WTC11 (cell line): ENCODE data around the gene PPP1R27. TPM values are rescaled to one million over a fixed set of nuclear protein-coding genes. Genes with fewer than 3 reads are reported as not detected.
A peak's percentile ranks its signal among the peaks of the same experiment; 100 is the strongest.

Experiments
- ATAC-seq: fragments of 200-7000 bp; cut with Tn5 transposase; 2 replicates; pipeline ENCODE4 v1.10.0; 2021; ENCODE audit warnings: mild to moderate bottlenecking, moderate library complexity
- CTCF ChIA-PET: fragments of 300-600 bp; sonication (Branson Sonifier 250); formaldehyde crosslinking; loops from one replicate; lab custom pipeline; 2021; ENCODE audit warnings: antibody characterized with exemption; lab: Charles Lee
- POLR2A ChIA-PET: fragments of 350-600 bp; sonication (Branson Sonifier 250); formaldehyde crosslinking; loops from one replicate; lab custom pipeline; 2021; ENCODE audit warnings: antibody characterized with exemption; lab: Charles Lee
- DNase-seq: peaks from one replicate; pipeline ENCODE4 v3.0.0; 2021; ENCODE audit warnings: low spot score
- H3K27ac Mint-ChIP-seq: 2 replicates; pipeline ENCODE4 v1.8.0; 2021; ENCODE audit warnings: mixed read lengths
- H3K27me3 Mint-ChIP-seq: 2 replicates; pipeline ENCODE4 v1.8.0; 2021; ENCODE audit warnings: low read depth, mild to moderate bottlenecking, moderate library complexity, mixed read lengths
- H3K36me3 Mint-ChIP-seq: 2 replicates; pipeline ENCODE4 v1.8.0; 2021; ENCODE audit warnings: mixed read lengths
- H3K4me1 Mint-ChIP-seq: 2 replicates; pipeline ENCODE4 v1.8.0; 2022; ENCODE audit warnings: mixed read lengths
- H3K4me3 Mint-ChIP-seq: 2 replicates; pipeline ENCODE4 v1.8.0; 2021; ENCODE audit warnings: mild to moderate bottlenecking, moderate library complexity, mixed read lengths
- H3K9me3 Mint-ChIP-seq: 2 replicates; pipeline ENCODE4 v1.8.0; 2021; ENCODE audit warnings: mixed read lengths
- ATF3 ChIP-seq: sonication (generic); formaldehyde crosslinking; conservative IDR thresholded peaks from 2 replicates; pipeline ENCODE4 v1.8.1; 2022; ENCODE audit warnings: mild to moderate bottlenecking, missing genetic modification reagents
- ELF4 ChIP-seq: sonication (generic); formaldehyde crosslinking; IDR thresholded peaks from 2 replicates; pipeline ENCODE4 v1.8.1; 2022; ENCODE audit warnings: low read depth, mild to moderate bottlenecking, moderate library complexity, missing genetic modification reagents
- EMX1 ChIP-seq: fragments of 250-450 bp; sonication (Bioruptor Pico); IDR thresholded peaks from 2 replicates; pipeline ENCODE4 v1.8.0; 2021; ENCODE audit warnings: mild to moderate bottlenecking
- FOXP1 ChIP-seq: sonication (generic); formaldehyde crosslinking; IDR thresholded peaks from 2 replicates; pipeline ENCODE4 v1.8.0; 2022; ENCODE audit warnings: missing genetic modification reagents, mild to moderate bottlenecking, moderate library complexity, borderline replicate concordance
- GABPB1 ChIP-seq: sonication (generic); formaldehyde crosslinking; IDR thresholded peaks from 2 replicates; pipeline ENCODE4 v1.8.1; 2023; ENCODE audit warnings: mild to moderate bottlenecking, missing genetic modification reagents
- JUN ChIP-seq: sonication (generic); formaldehyde crosslinking; IDR thresholded peaks from 2 replicates; pipeline ENCODE4 v1.8.0; 2023; ENCODE audit warnings: mild to moderate bottlenecking, missing genetic modification reagents
- KAT7 ChIP-seq: sonication (generic); formaldehyde crosslinking; IDR thresholded peaks from 2 replicates; pipeline ENCODE4 v1.8.1; 2023; ENCODE audit warnings: missing genetic modification reagents, mild to moderate bottlenecking, borderline replicate concordance
- MLX ChIP-seq: sonication (generic); formaldehyde crosslinking; IDR thresholded peaks from 2 replicates; pipeline ENCODE4 v1.8.1; 2023; ENCODE audit warnings: mild to moderate bottlenecking, missing genetic modification reagents, moderate library complexity
- NFE2L1 ChIP-seq: sonication (generic); formaldehyde crosslinking; IDR thresholded peaks from 2 replicates; pipeline ENCODE4 v1.8.1; 2023; ENCODE audit warnings: missing genetic modification reagents
- NR3C1 ChIP-seq: sonication (generic); formaldehyde crosslinking; conservative IDR thresholded peaks from 2 replicates; pipeline ENCODE4 v1.8.1; 2023; ENCODE audit warnings: low read depth, mild to moderate bottlenecking, missing genetic modification reagents
- OVOL2 ChIP-seq: fragments of 250-450 bp; sonication (Bioruptor Pico); IDR thresholded peaks from 2 replicates; pipeline ENCODE4 v1.9.0; 2021; ENCODE audit warnings: mild to moderate bottlenecking, borderline replicate concordance
- PRRX2 ChIP-seq: fragments of 250-450 bp; sonication (Bioruptor Pico); IDR thresholded peaks from 2 replicates; pipeline ENCODE4 v1.8.0; 2021; ENCODE audit warnings: mild to moderate bottlenecking
- total RNA-seq: library from RNA; stranded (reverse); gene quantifications from 3 replicates; pipeline ENCODE4 v1.2.3, GENCODE V29; 2021
- TF ChIP-seq, protein P1 (sequence below): sonication (generic); formaldehyde crosslinking; IDR thresholded peaks from 2 replicates; pipeline ENCODE4 v1.8.1; 2022; ENCODE audit warnings: low read depth, mild to moderate bottlenecking, moderate library complexity, missing genetic modification reagents, borderline replicate concordance
- TF ChIP-seq, protein P2 (sequence below): sonication (generic); formaldehyde crosslinking; IDR thresholded peaks from 2 replicates; pipeline ENCODE4 v1.8.0; 2023; ENCODE audit warnings: missing genetic modification reagents, mild to moderate bottlenecking, borderline replicate concordance
- TF ChIP-seq, protein P3 (sequence below): fragments of 250-450 bp; sonication (Bioruptor Pico); IDR thresholded peaks from 2 replicates; pipeline ENCODE4 v1.9.0; 2021; ENCODE audit warnings: mild to moderate bottlenecking
- TF ChIP-seq, protein P4 (sequence below): sonication (generic); formaldehyde crosslinking; IDR thresholded peaks from 2 replicates; pipeline ENCODE4 v1.8.1; 2022; ENCODE audit warnings: low read depth, missing genetic modification reagents, borderline replicate concordance

PPP1R27 gene
- total RNA-seq, 1 experiment from 2014 or later, result not detected

DNA sequence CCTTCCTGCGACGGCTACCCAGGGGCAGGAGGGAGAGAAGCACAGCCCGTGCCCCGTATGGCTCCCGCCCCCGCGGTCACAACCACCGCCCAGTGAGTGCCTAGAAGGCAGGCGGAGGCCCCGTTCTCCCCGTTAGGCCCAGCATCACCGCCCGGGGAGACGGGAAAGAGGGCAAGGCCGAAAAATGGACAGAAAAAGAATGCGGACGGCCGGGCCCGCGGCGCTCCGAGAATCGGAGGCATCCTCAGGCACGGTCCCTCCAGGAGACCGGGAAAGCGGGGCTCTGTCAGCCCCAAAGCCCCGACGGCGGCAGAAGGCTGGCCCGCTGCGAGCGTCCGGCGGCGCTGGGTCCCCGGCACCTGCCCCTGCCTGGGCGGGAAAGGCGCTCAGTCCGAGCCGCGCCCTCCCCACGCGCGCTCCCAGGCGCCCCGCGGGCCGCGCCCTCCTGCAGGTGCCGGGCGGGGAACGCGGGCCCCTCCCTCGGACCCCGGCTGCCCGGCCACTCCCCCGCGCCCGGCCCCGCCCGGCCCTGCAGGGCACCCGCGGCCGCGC, 2.2 kb downstream of the PPP1R27 start (continued):
- TF ChIP-seq ELF4 (CRISPR knock-in tag), result 0 out of 2 replicates have a peak, but pooled peaks have one; percentile 6
- TF ChIP-seq EMX1 (CRISPR knock-in tag), result no peak
- no peak for TF ChIP-seq MLX (CRISPR knock-in tag)

GRCh38 chr17:81831957-81832607, 2.8 kb downstream of the PPP1R27 start:
- no peak for ATAC-seq
- POLR2A ChIA-PET, result interaction anchor here (0.5 to 0.7 kb wide), 2 partner anchors 23 to 111 kb away, joined by 3 to 4 read pairs; no protein-coding TSS in a partner anchor
- DNase-seq, result no peak
- Mint-ChIP-seq H3K27me3 (no peaks in the 10 kb centered on the region), H3K27ac (0 out of 2 replicates have a peak overlapping the region, but pooled peaks have one; percentile 45), H3K36me3 (no peaks in the 10 kb centered on the region), H3K4me1 (peaks cover 12% of the 10 kb centered on the region), H3K9me3 (no peaks in the 10 kb centered on the region), H3K4me3 (peak overlapping the region; percentile 90)
- CTCF ChIA-PET, result interaction anchor here (1.0 to 2.9 kb wide), 2 partner anchors 11 to 117 kb away, joined by 3 to 7 read pairs; no protein-coding TSS in a partner anchor
- 0 out of 2 replicates have a peak, but pooled peaks have one; percentile 28 for TF ChIP-seq GABPB1 (CRISPR knock-in tag)
- no peak for TF ChIP-seq NFE2L1 (CRISPR knock-in tag)
- 0 out of 2 replicates have a peak, but pooled peaks have one; percentile 8 for TF ChIP-seq KAT7 (CRISPR knock-in tag)

- Mint-ChIP-seq H3K9me3 (no peaks in the 10 kb centered on the region), H3K27me3 (no peaks in the 10 kb centered on the region), H3K36me3 (no peaks in the 10 kb centered on the region), H3K4me3 (peak overlapping the region; percentile 90), H3K4me1 (peaks cover 12% of the 10 kb centered on the region), H3K27ac (no peak overlapping the region)
- CTCF ChIA-PET, result interaction anchor here (2.9 kb wide), 1 partner anchor 10 kb away, joined by 7 read pairs; no protein-coding TSS in a partner anchor
- ATAC-seq (no peak), DNase-seq (no peak)
- POLR2A ChIA-PET, result interaction anchor here (0.5 to 0.7 kb wide), 3 partner anchors 12 to 110 kb away, joined by 3 to 7 read pairs (median 4); no protein-coding TSS in a partner anchor
- TF ChIP-seq NR3C1 (CRISPR knock-in tag) (no peak), OVOL2 (no peak), JUN (CRISPR knock-in tag) (no peak), PRRX2 (no peak), FOXP1 (CRISPR knock-in tag) (no peak), ATF3 (CRISPR knock-in tag) (no peak)
- TF ChIP-seq, protein P1, sequence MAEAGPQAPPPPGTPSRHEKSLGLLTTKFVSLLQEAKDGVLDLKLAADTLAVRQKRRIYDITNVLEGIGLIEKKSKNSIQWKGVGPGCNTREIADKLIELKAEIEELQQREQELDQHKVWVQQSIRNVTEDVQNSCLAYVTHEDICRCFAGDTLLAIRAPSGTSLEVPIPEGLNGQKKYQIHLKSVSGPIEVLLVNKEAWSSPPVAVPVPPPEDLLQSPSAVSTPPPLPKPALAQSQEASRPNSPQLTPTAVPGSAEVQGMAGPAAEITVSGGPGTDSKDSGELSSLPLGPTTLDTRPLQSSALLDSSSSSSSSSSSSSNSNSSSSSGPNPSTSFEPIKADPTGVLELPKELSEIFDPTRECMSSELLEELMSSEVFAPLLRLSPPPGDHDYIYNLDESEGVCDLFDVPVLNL (CRISPR knock-in tag), result no peak
- TF ChIP-seq, protein P2, sequence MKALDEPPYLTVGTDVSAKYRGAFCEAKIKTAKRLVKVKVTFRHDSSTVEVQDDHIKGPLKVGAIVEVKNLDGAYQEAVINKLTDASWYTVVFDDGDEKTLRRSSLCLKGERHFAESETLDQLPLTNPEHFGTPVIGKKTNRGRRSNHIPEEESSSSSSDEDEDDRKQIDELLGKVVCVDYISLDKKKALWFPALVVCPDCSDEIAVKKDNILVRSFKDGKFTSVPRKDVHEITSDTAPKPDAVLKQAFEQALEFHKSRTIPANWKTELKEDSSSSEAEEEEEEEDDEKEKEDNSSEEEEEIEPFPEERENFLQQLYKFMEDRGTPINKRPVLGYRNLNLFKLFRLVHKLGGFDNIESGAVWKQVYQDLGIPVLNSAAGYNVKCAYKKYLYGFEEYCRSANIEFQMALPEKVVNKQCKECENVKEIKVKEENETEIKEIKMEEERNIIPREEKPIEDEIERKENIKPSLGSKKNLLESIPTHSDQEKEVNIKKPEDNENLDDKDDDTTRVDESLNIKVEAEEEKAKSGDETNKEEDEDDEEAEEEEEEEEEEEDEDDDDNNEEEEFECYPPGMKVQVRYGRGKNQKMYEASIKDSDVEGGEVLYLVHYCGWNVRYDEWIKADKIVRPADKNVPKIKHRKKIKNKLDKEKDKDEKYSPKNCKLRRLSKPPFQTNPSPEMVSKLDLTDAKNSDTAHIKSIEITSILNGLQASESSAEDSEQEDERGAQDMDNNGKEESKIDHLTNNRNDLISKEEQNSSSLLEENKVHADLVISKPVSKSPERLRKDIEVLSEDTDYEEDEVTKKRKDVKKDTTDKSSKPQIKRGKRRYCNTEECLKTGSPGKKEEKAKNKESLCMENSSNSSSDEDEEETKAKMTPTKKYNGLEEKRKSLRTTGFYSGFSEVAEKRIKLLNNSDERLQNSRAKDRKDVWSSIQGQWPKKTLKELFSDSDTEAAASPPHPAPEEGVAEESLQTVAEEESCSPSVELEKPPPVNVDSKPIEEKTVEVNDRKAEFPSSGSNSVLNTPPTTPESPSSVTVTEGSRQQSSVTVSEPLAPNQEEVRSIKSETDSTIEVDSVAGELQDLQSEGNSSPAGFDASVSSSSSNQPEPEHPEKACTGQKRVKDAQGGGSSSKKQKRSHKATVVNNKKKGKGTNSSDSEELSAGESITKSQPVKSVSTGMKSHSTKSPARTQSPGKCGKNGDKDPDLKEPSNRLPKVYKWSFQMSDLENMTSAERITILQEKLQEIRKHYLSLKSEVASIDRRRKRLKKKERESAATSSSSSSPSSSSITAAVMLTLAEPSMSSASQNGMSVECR, result no peak
- TF ChIP-seq, protein P3, sequence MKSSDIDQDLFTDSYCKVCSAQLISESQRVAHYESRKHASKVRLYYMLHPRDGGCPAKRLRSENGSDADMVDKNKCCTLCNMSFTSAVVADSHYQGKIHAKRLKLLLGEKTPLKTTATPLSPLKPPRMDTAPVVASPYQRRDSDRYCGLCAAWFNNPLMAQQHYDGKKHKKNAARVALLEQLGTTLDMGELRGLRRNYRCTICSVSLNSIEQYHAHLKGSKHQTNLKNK (CRISPR knock-in tag), result no peak
- TF ChIP-seq, protein P4, sequence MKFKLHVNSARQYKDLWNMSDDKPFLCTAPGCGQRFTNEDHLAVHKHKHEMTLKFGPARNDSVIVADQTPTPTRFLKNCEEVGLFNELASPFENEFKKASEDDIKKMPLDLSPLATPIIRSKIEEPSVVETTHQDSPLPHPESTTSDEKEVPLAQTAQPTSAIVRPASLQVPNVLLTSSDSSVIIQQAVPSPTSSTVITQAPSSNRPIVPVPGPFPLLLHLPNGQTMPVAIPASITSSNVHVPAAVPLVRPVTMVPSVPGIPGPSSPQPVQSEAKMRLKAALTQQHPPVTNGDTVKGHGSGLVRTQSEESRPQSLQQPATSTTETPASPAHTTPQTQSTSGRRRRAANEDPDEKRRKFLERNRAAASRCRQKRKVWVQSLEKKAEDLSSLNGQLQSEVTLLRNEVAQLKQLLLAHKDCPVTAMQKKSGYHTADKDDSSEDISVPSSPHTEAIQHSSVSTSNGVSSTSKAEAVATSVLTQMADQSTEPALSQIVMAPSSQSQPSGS (CRISPR knock-in tag), result no peak
These were observed 3.3 kb downstream of the PPP1R27 start for GRCh38 chr17:81831563-81831956.
